SK-N-SH (cell line): ENCODE measurements around the gene GLTP. TPM values are rescaled to one million over a fixed set of nuclear protein-coding genes. Genes with fewer than 3 reads are reported as not detected.

Experiments used
- polyA plus RNA-seq, 3 experiments: library from polyadenylated mRNA; depleted of rRNA; stranded (reverse); fragments of >200 nt; gene quantifications; 2 replicates each; pipeline ENCODE4 v1.2.3, GENCODE V29; 2012
- small RNA-seq, 7 experiments: library from RNA; depleted of rRNA; stranded (forward); fragments of <200 nt; gene quantifications; one replicate each; pipeline ENCODE3, GENCODE V24; 2012

Gene GLTP
- polyA plus RNA-seq, 1 of the 3 experiments (the other 2 are of a cell fraction), result 23.0 TPM

Small RNA genes lying within 50 kb of the gene (small RNA-seq; reads per million reads assigned to genes)
- 0 reads per million in 7 experiments for gene MIR4497
- 0 reads per million in 7 experiments for gene RN7SL441P

Other genes starting within 250 kb of the GLTP start
- 1.6 and 4.2 TPM in 2 replicates for gene FAM222A, start 166.7 kb downstream of the GLTP start, polyA plus RNA-seq (2012; rRNA removed)
- 5.2 and 5.4 TPM in 2 replicates for gene TRPV4, start 47.1 kb downstream of the GLTP start, polyA plus RNA-seq (2012; rRNA removed)
- gene TCHP, start 19.7 kb upstream of the GLTP start, polyA plus RNA-seq (2012; rRNA removed), result 19.0 and 37.3 TPM in 2 replicates
- 21.2 and 23.1 TPM in 2 replicates for gene GIT2, start 115.8 kb upstream of the GLTP start, polyA plus RNA-seq (2012; rRNA removed)
- 42.8 and 55.1 TPM in 2 replicates for gene ANKRD13A, start 118.9 kb upstream of the GLTP start, polyA plus RNA-seq (2012; rRNA removed)
- 29.2 and 38.3 TPM in 2 replicates for gene C12orf76, start 168.0 kb upstream of the GLTP start, polyA plus RNA-seq (2012; rRNA removed)
- gene IFT81, start 243.8 kb upstream of the GLTP start, polyA plus RNA-seq (2012; rRNA removed), result 7.9 and 10.8 TPM in 2 replicates